CD4-positive, alpha-beta memory T cell (primary cell): Measurements from ENCODE around the gene CNR2. TPM values are rescaled to one million over a fixed set of nuclear protein-coding genes. Genes with fewer than 3 reads are reported as not detected.
A peak's percentile ranks its signal among the peaks of the same experiment; 100 is the strongest.

Experiments
- CTCF ChIA-PET: fragments of 350-600 bp; sonication (Branson Sonifier 250); formaldehyde crosslinking; loops from one replicate; lab custom pipeline; 2021; ENCODE audit warnings: inconsistent platforms; ENCODE audit not compliant: partially characterized antibody; lab: Charles Lee
- POLR2A ChIA-PET: fragments of 350-600 bp; sonication (Branson Sonifier 250); formaldehyde crosslinking; loops from one replicate; lab custom pipeline; 2021; ENCODE audit not compliant: partially characterized antibody; lab: Charles Lee
- DNase-seq, 5 donors: peaks; one replicate each; pipeline versions ENCODE4 v3.0.0 to v3.0.0-alpha.2; 2020 to 2022; ENCODE audit warnings: mixed read lengths in 1 of 5
- H3K27ac ChIP-seq: one replicate; pipeline ENCODE4 v1.7.0; 2013; ENCODE audit warnings: low read depth, low read length
- H3K27me3 ChIP-seq: 2 replicates; pipeline ENCODE4 v1.7.0; 2013; ENCODE audit warnings: mild to moderate bottlenecking, low read length, moderate library complexity; ENCODE audit not compliant: insufficient read depth
- H3K36me3 ChIP-seq: 2 replicates; pipeline ENCODE4 v1.7.0; 2013; ENCODE audit warnings: mild to moderate bottlenecking, low read length, moderate library complexity; ENCODE audit not compliant: insufficient read depth
- H3K4me1 ChIP-seq: 2 replicates; pipeline ENCODE4 v1.7.0; 2013; ENCODE audit warnings: mild to moderate bottlenecking, low read length, moderate library complexity; ENCODE audit not compliant: insufficient read depth
- H3K4me3 ChIP-seq, 2 donors: one replicate each; pipeline ENCODE4 v1.7.0; 2013; ENCODE audit warnings: low read length in 2 of 2, mild to moderate bottlenecking in 1 of 2
- H3K9me3 ChIP-seq, 2 donors: one replicate each; pipeline ENCODE4 v1.7.0; 2013; ENCODE audit warnings: low read length in 2 of 2, control low read depth in 1 of 2; ENCODE audit not compliant: control insufficient read depth in 1 of 2
- H3K27ac Mint-ChIP-seq, 7 donors: one replicate each; pipeline ENCODE4 v1.8.0; 2020 to 2021; ENCODE audit warnings: mixed read lengths in 7 of 7, mild to moderate bottlenecking in 6 of 7, inconsistent platforms in 3 of 7, moderate library complexity in 3 of 7
- H3K27me3 Mint-ChIP-seq, 2 donors: one replicate each; pipeline ENCODE4 v1.8.0; 2020 to 2021; ENCODE audit warnings: mixed read lengths in 2 of 2
- H3K36me3 Mint-ChIP-seq, 2 donors: one replicate each; pipeline ENCODE4 v1.8.0; 2020 to 2021; ENCODE audit warnings: mixed read lengths in 2 of 2, inconsistent platforms in 1 of 2, mild to moderate bottlenecking in 1 of 2
- H3K4me1 Mint-ChIP-seq, 4 donors: one replicate each; pipeline ENCODE4 v1.8.0; 2020 to 2021; ENCODE audit warnings: mixed read lengths in 4 of 4, mild to moderate bottlenecking in 1 of 4
- H3K4me3 Mint-ChIP-seq, 8 donors: one replicate each; pipeline ENCODE4 v1.8.0; 2020 to 2021; ENCODE audit warnings: mixed read lengths in 8 of 8, mild to moderate bottlenecking in 7 of 8, moderate library complexity in 6 of 8, inconsistent platforms in 3 of 8
- H3K9me3 Mint-ChIP-seq, 8 donors: one replicate each; pipeline ENCODE4 v1.8.0; 2020 to 2021; ENCODE audit warnings: mixed read lengths in 8 of 8, mild to moderate bottlenecking in 5 of 8, inconsistent platforms in 3 of 8, moderate library complexity in 1 of 8
- intact Hi-C: fragments of 100-400 bp; cut with micrococcal nuclease; formaldehyde crosslinking; loops from one replicate; pipeline ENCODE4 v1.15.1; 2023
- polyA plus RNA-seq, 2 donors: library from polyadenylated mRNA; unstranded; fragments of 300-500 nt; fragmentation: Illumina TruSeq; gene quantifications; one replicate each; pipeline ENCODE4 v1.2.3, GENCODE V29; 2021
- total RNA-seq, 2 experiments: library from RNA; stranded (reverse); gene quantifications; one replicate each; pipeline ENCODE4 v1.2.3, GENCODE V29; 2021

CNR2 gene
- total and polyA plus RNA-seq, 4 experiments from 2014 or later: 0.36 TPM; not detected in 3

DNA sequence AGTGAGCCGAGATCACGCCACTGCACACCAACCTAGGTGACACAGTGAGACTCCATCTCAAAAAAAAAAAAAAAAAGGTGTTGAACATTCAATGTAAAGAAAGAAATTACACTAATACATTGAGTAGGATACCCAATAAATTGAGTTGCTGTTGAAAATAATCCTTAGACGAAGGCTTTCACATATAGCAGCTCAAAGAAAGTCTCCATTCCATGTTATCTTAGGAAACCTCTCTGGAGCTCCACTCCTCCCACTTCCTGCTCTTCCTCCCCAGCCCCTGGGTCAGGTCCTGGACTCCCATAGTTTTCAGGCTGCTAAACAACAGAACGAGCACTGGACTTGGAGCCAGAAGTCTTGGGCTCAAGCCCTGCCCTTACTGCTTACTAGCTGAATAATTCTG lies 15.6 kb upstream of the CNR2 start:
- Histone ChIP-seq H3K4me1 (no peaks in the 10 kb centered on the region), H3K36me3 (no peaks in the 10 kb centered on the region), H3K9me3 (no peaks in the 10 kb centered on the region), H3K27ac (no peak overlapping the region), H3K27me3 (no peaks in the 10 kb centered on the region), H3K4me3 (no peak overlapping the region)
- peaks cover 6 to 9% of the 10 kb centered on the region in 2 donors for H3K27me3 Mint-ChIP-seq
- no peaks in the 10 kb centered on the region for H3K4me1 Mint-ChIP-seq
- ChIA-PET CTCF (no interaction called here), POLR2A (no interaction called here)
- no peak for DNase-seq
- H3K27ac Mint-ChIP-seq: no peak overlapping the region
- H3K9me3 Mint-ChIP-seq: no peaks in the 10 kb centered on the region
- H3K4me3 Mint-ChIP-seq: no peak overlapping the region
- intact Hi-C loops: no loop called here
- H3K36me3 Mint-ChIP-seq: no peaks in the 10 kb centered on the region

- Histone ChIP-seq H3K4me1 (no peaks in the 10 kb centered on the region), H3K27me3 (no peaks in the 10 kb centered on the region), H3K36me3 (no peaks in the 10 kb centered on the region), H3K9me3 (no peaks in the 10 kb centered on the region), H3K4me3 (no peak overlapping the region), H3K27ac (no peak overlapping the region)
- peaks cover 6 to 11% of the 10 kb centered on the region in 2 donors for H3K27me3 Mint-ChIP-seq
- CTCF ChIA-PET: interaction anchor here (0.7 kb wide), 1 partner anchor 148 kb away, joined by 4 read pairs; no protein-coding TSS in a partner anchor
- H3K4me1 Mint-ChIP-seq: no peaks in the 10 kb centered on the region
- no peak overlapping the region for H3K4me3 Mint-ChIP-seq
- H3K9me3 Mint-ChIP-seq: no peaks in the 10 kb centered on the region
- DNase-seq: no peak
- POLR2A ChIA-PET: no interaction called here
- intact Hi-C loops: no loop called here
- no peaks in the 10 kb centered on the region for H3K36me3 Mint-ChIP-seq
- H3K27ac Mint-ChIP-seq: no peak overlapping the region
Observed at GRCh38 chr1:23927097-23927496, 13.9 kb upstream of the CNR2 start.

DNA sequence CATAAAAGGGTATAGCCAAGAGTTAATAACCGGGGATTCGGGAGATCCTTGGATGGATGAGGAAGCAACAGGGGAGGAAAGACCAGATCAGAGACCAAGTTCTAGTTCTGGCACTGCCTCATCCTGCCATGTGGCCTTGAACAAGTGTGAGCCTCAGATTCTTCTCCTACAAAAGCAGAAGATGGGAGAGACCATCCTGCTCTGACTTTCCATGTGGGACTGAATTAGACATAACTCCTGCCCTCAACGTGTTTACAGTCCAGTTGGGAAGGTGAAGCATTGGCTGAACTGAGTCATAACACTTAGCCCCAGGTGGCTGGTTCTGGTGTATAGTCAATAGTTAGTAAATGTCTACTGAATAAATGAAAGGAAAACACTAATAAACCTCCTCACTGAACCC lies 12.1 kb upstream of the CNR2 start:
- Histone ChIP-seq H3K4me1 (no peaks in the 10 kb centered on the region), H3K4me3 (no peak overlapping the region), H3K27me3 (no peaks in the 10 kb centered on the region), H3K36me3 (no peaks in the 10 kb centered on the region), H3K9me3 (no peaks in the 10 kb centered on the region), H3K27ac (no peak overlapping the region)
- Mint-ChIP-seq H3K27me3 (peaks cover 4 to 11% of the 10 kb centered on the region in 2 donors), H3K4me3 (no peak overlapping the region), H3K36me3 (no peaks in the 10 kb centered on the region), H3K9me3 (no peaks in the 10 kb centered on the region), H3K4me1 (no peaks in the 10 kb centered on the region), H3K27ac (no peak overlapping the region)
- ChIA-PET POLR2A (no interaction called here), CTCF (no interaction called here)
- no peak for DNase-seq
- intact Hi-C loops: no loop called here

- Mint-ChIP-seq H3K27ac (no peak overlapping the region), H3K4me1 (peaks cover 0 to 4% (median under 1%) of the 10 kb centered on the region in 4 donors), H3K9me3 (no peaks in the 10 kb centered on the region), H3K4me3 (no peak overlapping the region), H3K27me3 (peaks cover 4 to 11% of the 10 kb centered on the region in 2 donors), H3K36me3 (no peaks in the 10 kb centered on the region)
- ChIA-PET CTCF (no interaction called here), POLR2A (no interaction called here)
- H3K4me1 ChIP-seq: no peaks in the 10 kb centered on the region
- H3K36me3 ChIP-seq: no peaks in the 10 kb centered on the region
- H3K9me3 ChIP-seq: no peaks in the 10 kb centered on the region
- no peak for DNase-seq
- H3K4me3 ChIP-seq: no peak overlapping the region
- H3K27me3 ChIP-seq: no peaks in the 10 kb centered on the region
- intact Hi-C loops: no loop called here
- H3K27ac ChIP-seq: no peak overlapping the region
Observed at GRCh38 chr1:23924601-23925000, 11.4 kb upstream of the CNR2 start.

- Mint-ChIP-seq H3K36me3 (no peaks in the 10 kb centered on the region), H3K9me3 (no peaks in the 10 kb centered on the region), H3K27ac (peak overlapping the region in 1 of 7 donors; percentile 58), H3K4me1 (peaks cover 0 to 4% (median under 1%) of the 10 kb centered on the region in 4 donors), H3K4me3 (no peak overlapping the region), H3K27me3 (peaks cover 2 to 8% of the 10 kb centered on the region in 2 donors)
- Histone ChIP-seq H3K36me3 (no peaks in the 10 kb centered on the region), H3K4me3 (no peak overlapping the region), H3K4me1 (no peaks in the 10 kb centered on the region), H3K27ac (no peak overlapping the region), H3K27me3 (no peaks in the 10 kb centered on the region), H3K9me3 (no peaks in the 10 kb centered on the region)
- ChIA-PET POLR2A (no interaction called here), CTCF (no interaction called here)
- DNase-seq: no peak
- intact Hi-C loops: no loop called here
Observed at GRCh38 chr1:23923592-23924499, 10.7 kb upstream of the CNR2 start.

GRCh38 chr1:23922321-23922943 lies 9.3 kb upstream of the CNR2 start:
- H3K27ac Mint-ChIP-seq: no peak overlapping the region
- no peak overlapping the region for H3K4me3 Mint-ChIP-seq
- ChIA-PET POLR2A (no interaction called here), CTCF (no interaction called here)
- Histone ChIP-seq H3K4me1 (no peaks in the 10 kb centered on the region), H3K4me3 (no peak overlapping the region), H3K36me3 (no peaks in the 10 kb centered on the region), H3K27ac (no peak overlapping the region), H3K9me3 (no peaks in the 10 kb centered on the region), H3K27me3 (no peaks in the 10 kb centered on the region)
- intact Hi-C loops: no loop called here
- H3K9me3 Mint-ChIP-seq: no peaks in the 10 kb centered on the region
- peaks cover 0 to 4% (median under 1%) of the 10 kb centered on the region in 4 donors for H3K4me1 Mint-ChIP-seq
- H3K27me3 Mint-ChIP-seq: peaks cover 0 to 1% of the 10 kb centered on the region in 2 donors
- no peak for DNase-seq
- no peaks in the 10 kb centered on the region for H3K36me3 Mint-ChIP-seq
